Fibroblast of lung (primary cell): ENCODE measurements around the gene RIBC2. TPM values are rescaled to one million over a fixed set of nuclear protein-coding genes. Genes with fewer than 3 reads are reported as not detected.
"Not testable (repeated sequence)": the region's sequence is repeated elsewhere in the genome, so short reads cannot be mapped to it uniquely, and the experiment has no call there.

Source experiments
- DNase-seq, 2 donors: peaks; one replicate each; pipeline versions ENCODE4 v3.0.0 to v3.0.0-alpha.2; 2010; ENCODE audit warnings: low read depth in 2 of 2
- H2AFZ ChIP-seq: 2 replicates; pipeline ENCODE4 v1.5.1; 2012; ENCODE audit warnings: low read length, control low read depth, inconsistent platforms
- H3K27ac ChIP-seq: 2 replicates; pipeline ENCODE4 v1.5.1; 2011; ENCODE audit warnings: low read length, control low read depth; ENCODE audit not compliant: insufficient read depth
- H3K27me3 ChIP-seq: 2 replicates; pipeline ENCODE4 v1.5.1; 2011; ENCODE audit warnings: mild to moderate bottlenecking, low read length; ENCODE audit not compliant: control insufficient read depth, insufficient read depth
- H3K36me3 ChIP-seq: 2 replicates; pipeline ENCODE4 v1.5.1; 2011; ENCODE audit warnings: low read length; ENCODE audit not compliant: control insufficient read depth, insufficient read depth
- H3K4me1 ChIP-seq: 2 replicates; pipeline ENCODE4 v1.5.1; 2011; ENCODE audit warnings: low read length; ENCODE audit not compliant: control insufficient read depth, insufficient read depth; ENCODE audit errors: extremely low read depth
- H3K4me2 ChIP-seq: 2 replicates; pipeline ENCODE4 v1.5.1; 2011; ENCODE audit warnings: low read length, control low read depth; ENCODE audit not compliant: insufficient read depth; ENCODE audit errors: extremely low read depth
- H3K4me3 ChIP-seq, 4 experiments: fragments of 200-600 bp in 1 of 4; sonication (generic) in 1 of 4; replicated peaks in 1 of 4; 2 replicates each; pipeline ENCODE4 v1.5.1; 2011 to 2016; ENCODE audit warnings: low read length in 4 of 4, low read depth in 3 of 4, mild to moderate bottlenecking in 3 of 4, control low read depth in 2 of 4, inconsistent platforms in 1 of 4, mixed read lengths in 1 of 4; ENCODE audit not compliant: insufficient read depth in 1 of 4; ENCODE audit errors: control extremely low read depth in 1 of 4
- H3K79me2 ChIP-seq: 2 replicates; pipeline ENCODE4 v1.5.1; 2012; ENCODE audit warnings: mild to moderate bottlenecking, low read length, inconsistent platforms; ENCODE audit not compliant: control insufficient read depth, insufficient read depth
- H3K9ac ChIP-seq: 2 replicates; pipeline ENCODE4 v1.5.1; 2011; ENCODE audit warnings: mild to moderate bottlenecking, low read length, control low read depth; ENCODE audit not compliant: insufficient read depth
- H3K9me3 ChIP-seq: 2 replicates; pipeline ENCODE4 v1.5.1; 2012; ENCODE audit warnings: low read depth, low read length; ENCODE audit not compliant: control insufficient read depth, insufficient read depth
- H4K20me1 ChIP-seq: 2 replicates; pipeline ENCODE4 v1.5.1; 2011; ENCODE audit warnings: low read length; ENCODE audit not compliant: control insufficient read depth, insufficient read depth; ENCODE audit errors: extremely low read depth
- EZH2 ChIP-seq: IDR thresholded peaks from 2 replicates; pipeline ENCODE4 v1.5.1; 2012; ENCODE audit warnings: low read length, control low read depth, mild to moderate bottlenecking; ENCODE audit errors: missing control alignments
- polyA minus RNA-seq: library from RNA; depleted of rRNA, polyadenylated mRNA; stranded (reverse); fragments of >200 nt; gene quantifications from 2 replicates; pipeline ENCODE4 v1.2.3, GENCODE V29; 2011; ENCODE audit warnings: low replicate concordance
- polyA plus RNA-seq, 2 donors: library from polyadenylated mRNA; depleted of rRNA in 1 of 2; stranded (reverse) in 1 of 2; unstranded in 1 of 2; fragments of >200 nt; gene quantifications; 2 replicates each; pipeline ENCODE4 v1.2.1, GENCODE V29; 2011 to 2012; ENCODE audit warnings: missing spikeins in 1 of 2
- total RNA-seq: library from RNA; depleted of rRNA; stranded (reverse); fragments of >200 nt; gene quantifications from 2 replicates; pipeline ENCODE4 v1.2.1, GENCODE V29; 2014
- TF ChIP-seq, protein P1 (sequence below), 2 donors: IDR thresholded peaks in 1 of 2; conservative IDR thresholded peaks in 1 of 2; 1 replicate in 1 of 2; 2 replicates in 1 of 2; pipeline ENCODE4 v1.5.1; 2011 to 2012; ENCODE audit warnings: low read length in 2 of 2, control low read depth in 1 of 2, inconsistent platforms in 1 of 2, low read depth in 1 of 2, mild to moderate bottlenecking in 1 of 2

RIBC2 gene, protein sequence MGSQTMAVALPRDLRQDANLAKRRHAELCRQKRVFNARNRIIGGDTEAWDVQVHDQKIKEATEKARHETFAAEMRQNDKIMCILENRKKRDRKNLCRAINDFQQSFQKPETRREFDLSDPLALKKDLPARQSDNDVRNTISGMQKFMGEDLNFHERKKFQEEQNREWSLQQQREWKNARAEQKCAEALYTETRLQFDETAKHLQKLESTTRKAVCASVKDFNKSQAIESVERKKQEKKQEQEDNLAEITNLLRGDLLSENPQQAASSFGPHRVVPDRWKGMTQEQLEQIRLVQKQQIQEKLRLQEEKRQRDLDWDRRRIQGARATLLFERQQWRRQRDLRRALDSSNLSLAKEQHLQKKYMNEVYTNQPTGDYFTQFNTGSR
- total RNA-seq (under 0.01 TPM in 1 of 2 replicates, not detected in the other), polyA plus RNA-seq (1.6 and 2.1 TPM in 2 replicates), polyA minus RNA-seq (0.15 and 0.63 TPM in 2 replicates)
- polyA plus RNA-seq (2012) = 0.69 and 1.3 TPM in 2 replicates

DNA sequence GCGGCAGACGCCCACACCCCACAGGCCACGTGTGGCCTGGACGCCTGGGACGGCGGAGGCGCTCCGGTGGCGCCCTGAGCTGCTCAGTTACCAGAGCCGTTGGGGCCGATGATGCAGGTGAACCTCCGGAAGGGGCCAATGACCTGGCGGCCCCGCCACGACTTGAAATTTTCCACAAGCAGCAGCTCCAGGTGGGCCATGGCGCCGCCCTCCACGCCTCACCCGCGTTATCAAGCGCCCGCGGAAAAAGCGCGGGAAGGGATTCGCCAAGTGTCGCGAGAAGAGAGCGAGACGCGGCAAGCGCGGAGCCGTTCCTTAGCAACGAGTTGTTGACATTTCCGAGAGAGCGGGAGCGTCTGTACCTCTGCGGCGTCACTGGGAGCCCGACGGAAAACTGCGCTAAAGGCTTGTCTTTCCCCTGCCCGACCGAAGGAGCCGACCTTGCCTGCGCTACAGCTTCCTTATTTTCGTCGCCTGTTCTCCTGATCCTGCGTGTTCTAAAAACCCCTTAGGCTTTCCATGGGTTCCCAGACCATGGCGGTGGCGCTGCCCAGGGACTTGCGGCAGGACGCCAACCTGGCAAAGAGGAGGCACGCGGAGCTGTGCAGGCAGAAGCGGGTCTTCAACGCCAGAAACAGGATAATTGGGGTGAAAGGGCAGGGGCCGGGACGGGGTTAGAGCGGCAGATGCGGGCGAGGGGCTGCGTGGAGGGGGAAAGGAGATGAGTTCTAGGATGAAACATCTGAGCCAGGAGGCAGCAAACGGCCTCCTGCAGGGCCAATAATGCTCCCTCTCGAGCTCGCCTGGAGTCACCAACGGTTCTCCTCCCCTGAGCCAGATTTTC lies at the start of gene RIBC2, which contains the start of gene SMC1B:
Gene RIBC2, plus strand, starts transcription at position 326 of the 844 bp plus-strand sequence. Its CDS starts 194 bp downstream, at position 520.
Gene SMC1B, minus strand, starts transcription at position 232 of the 844 bp plus-strand sequence. Its CDS starts 32 bp downstream, at position 200.
- Histone ChIP-seq H3K36me3 (no peaks in the 10 kb centered on the region), H4K20me1 (no peaks in the 10 kb centered on the region), H3K4me2 (peak within 1 kb of the TSS; percentile 77), H3K4me3 (peak within 1 kb of the TSS; percentile 37 to 75 (median 57)), H3K79me2 (no peaks in the 10 kb centered on the region), H2AFZ (peak within 1 kb of the TSS; percentile 78), H3K9me3 (no peaks in the 10 kb centered on the region), H3K27ac (peak within 1 kb of the TSS; percentile 73), H3K9ac (peak within 1 kb of the TSS; percentile 77), H3K4me1 (peaks cover 2% of the 10 kb centered on the region), H3K27me3 (no peaks in the 10 kb centered on the region)
- TF ChIP-seq, protein P1, sequence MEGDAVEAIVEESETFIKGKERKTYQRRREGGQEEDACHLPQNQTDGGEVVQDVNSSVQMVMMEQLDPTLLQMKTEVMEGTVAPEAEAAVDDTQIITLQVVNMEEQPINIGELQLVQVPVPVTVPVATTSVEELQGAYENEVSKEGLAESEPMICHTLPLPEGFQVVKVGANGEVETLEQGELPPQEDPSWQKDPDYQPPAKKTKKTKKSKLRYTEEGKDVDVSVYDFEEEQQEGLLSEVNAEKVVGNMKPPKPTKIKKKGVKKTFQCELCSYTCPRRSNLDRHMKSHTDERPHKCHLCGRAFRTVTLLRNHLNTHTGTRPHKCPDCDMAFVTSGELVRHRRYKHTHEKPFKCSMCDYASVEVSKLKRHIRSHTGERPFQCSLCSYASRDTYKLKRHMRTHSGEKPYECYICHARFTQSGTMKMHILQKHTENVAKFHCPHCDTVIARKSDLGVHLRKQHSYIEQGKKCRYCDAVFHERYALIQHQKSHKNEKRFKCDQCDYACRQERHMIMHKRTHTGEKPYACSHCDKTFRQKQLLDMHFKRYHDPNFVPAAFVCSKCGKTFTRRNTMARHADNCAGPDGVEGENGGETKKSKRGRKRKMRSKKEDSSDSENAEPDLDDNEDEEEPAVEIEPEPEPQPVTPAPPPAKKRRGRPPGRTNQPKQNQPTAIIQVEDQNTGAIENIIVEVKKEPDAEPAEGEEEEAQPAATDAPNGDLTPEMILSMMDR (conservative IDR thresholded peaks at IDR 0.05 in 1 of 2, IDR thresholded peaks at IDR 0.05 in 1 of 2; ENCODE audit: low read depth in 1 of 2, low read length in 2 of 2) = no peak
- TF ChIP-seq EZH2 = no peak
- peak; percentile 68 to 75 for DNase-seq

DNA sequence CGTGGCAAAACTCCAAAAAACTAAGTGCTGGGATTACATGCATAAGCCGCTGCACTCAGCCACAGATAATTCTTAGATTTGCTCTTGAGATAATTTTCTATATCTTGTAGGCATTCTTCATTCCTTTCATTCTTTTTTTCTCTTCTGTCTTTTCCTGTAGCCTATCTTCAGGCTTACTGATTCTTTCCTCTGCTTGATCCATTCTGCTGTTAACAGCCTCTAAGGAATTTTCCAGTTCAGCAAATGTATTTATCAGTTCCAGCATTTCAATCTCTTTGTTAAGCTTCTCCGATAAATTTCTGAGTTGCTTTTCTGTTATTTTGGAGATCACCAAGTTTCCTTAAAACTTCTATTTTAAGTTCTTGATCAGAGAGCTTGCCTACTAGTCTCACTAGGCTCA lies 46.8 kb upstream of the RIBC2 start:
- no peaks in the 10 kb centered on the region for H4K20me1 ChIP-seq
- H3K4me2 ChIP-seq = no peak overlapping the region
- H3K36me3 ChIP-seq = no peaks in the 10 kb centered on the region
- H3K4me1 ChIP-seq = no peaks in the 10 kb centered on the region
- H2AFZ ChIP-seq = no peak overlapping the region
- H3K27me3 ChIP-seq = no peaks in the 10 kb centered on the region
- no peak overlapping the region for H3K27ac ChIP-seq
- H3K79me2 ChIP-seq = no peaks in the 10 kb centered on the region
- H3K9ac ChIP-seq = no peak overlapping the region
- no peaks in the 10 kb centered on the region for H3K9me3 ChIP-seq
- no peak overlapping the region for H3K4me3 ChIP-seq
- no peak for DNase-seq
- TF ChIP-seq EZH2 = no peak
- TF ChIP-seq, protein P1 (conservative IDR thresholded peaks at IDR 0.05 in 1 of 2, IDR thresholded peaks at IDR 0.05 in 1 of 2; ENCODE audit: low read depth in 1 of 2, low read length in 2 of 2) = no peak

DNA sequence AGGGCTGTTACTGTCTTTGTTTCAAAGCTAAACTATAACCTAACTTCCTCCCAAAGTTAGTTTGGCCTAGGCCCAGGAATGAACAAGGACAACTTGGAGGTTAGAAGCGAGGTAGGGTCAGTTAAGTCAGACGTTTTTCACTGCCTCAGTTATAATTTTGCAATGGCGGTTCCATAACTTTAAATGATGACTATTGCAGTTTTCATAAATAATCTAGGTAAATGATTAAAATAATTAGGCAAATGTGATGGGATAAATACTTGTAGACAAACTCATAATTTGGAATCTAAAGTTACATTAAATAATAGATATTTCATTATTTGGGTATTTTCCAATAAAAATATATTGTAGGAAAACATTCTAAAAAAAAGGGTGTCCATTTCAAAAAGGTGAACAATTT lies 39.9 kb upstream of the RIBC2 start:
- not testable (repeated sequence) for H3K4me1 ChIP-seq, H3K4me2 ChIP-seq, DNase-seq, H3K9me3 ChIP-seq, H3K9ac ChIP-seq, H3K27ac ChIP-seq, H3K36me3 ChIP-seq, H3K79me2 ChIP-seq, H4K20me1 ChIP-seq, H3K27me3 ChIP-seq, H2AFZ ChIP-seq, H3K4me3 ChIP-seq
